Stimulated activated naive CD8-positive, alpha-beta T cell treated with anti-CD3 and anti-CD28 coated beads, Interleukin-15, amount 100 ng/mL, for 72 hours (primary cell): Measurements from ENCODE around the gene SMIM10L2A.
"Not testable (repeated sequence)": the region's sequence is repeated elsewhere in the genome, so short reads cannot be mapped to it uniquely, and the experiment has no call there.

Experiments
- ATAC-seq: fragments of 150-1000 bp; cut with Tn5 transposase; 2 replicates; pipeline ENCODE4 v1.10.0; 2021; ENCODE audit warnings: mild to moderate bottlenecking, moderate library complexity
- DNase-seq, 2 donors: peaks; one replicate each; pipeline ENCODE4 v3.0.0; 2021 to 2022
- H3K27ac Mint-ChIP-seq, 2 donors: one replicate each; pipeline ENCODE4 v1.8.0; 2022; ENCODE audit warnings: mild to moderate bottlenecking in 2 of 2, mixed read lengths in 2 of 2, moderate library complexity in 2 of 2
- H3K27me3 Mint-ChIP-seq: one replicate; pipeline ENCODE4 v1.8.0; 2022; ENCODE audit warnings: mixed read lengths
- H3K4me1 Mint-ChIP-seq: one replicate; pipeline ENCODE4 v1.8.0; 2022; ENCODE audit warnings: mild to moderate bottlenecking, mixed read lengths
- H3K4me3 Mint-ChIP-seq, 2 donors: one replicate each; pipeline ENCODE4 v1.8.0; 2022; ENCODE audit warnings: mild to moderate bottlenecking in 2 of 2, mixed read lengths in 2 of 2, moderate library complexity in 1 of 2
- H3K9me3 Mint-ChIP-seq, 2 donors: one replicate each; pipeline ENCODE4 v1.8.0; 2022; ENCODE audit warnings: mixed read lengths in 2 of 2

SMIM10L2A gene

DNA sequence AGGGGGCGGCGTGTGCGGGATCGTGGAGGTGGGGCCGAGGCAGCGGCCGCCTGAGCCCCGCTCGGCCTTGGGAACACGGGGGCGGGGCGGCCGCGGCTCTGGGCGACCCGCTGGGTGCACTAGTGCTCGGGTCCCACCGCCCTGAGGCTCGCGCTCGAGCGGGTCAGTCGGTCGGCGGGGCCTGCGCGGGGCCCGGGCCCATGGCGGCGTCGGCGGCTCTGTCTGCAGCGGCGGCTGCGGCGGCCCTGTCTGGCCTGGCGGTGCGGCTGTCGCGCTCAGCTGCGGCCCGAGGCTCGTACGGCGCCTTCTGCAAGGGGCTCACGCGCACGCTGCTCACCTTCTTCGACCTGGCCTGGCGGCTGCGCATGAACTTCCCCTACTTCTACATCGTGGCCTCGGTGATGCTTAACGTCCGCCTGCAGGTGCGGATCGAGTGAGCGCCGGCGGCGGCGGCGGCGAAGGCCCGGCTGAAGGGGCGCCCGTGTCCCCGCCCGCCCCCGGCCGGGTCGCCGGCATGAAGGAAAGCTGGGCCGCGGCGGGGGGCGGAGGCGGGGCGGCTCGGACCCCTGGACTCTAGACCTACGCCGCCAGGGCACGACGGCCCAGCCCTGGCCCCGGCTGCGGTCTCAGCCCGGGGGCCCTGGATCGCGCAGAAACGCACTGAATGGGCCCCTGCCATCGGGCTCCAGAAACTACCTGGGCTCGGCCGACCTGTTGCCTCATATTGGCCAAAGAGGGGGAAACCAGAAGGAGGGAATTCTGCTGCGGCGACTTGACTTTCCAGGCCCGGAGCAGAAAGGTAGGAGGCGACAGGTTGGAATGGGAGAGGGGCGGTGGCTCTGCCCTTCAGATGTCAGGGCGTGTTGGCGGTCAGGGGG is at the start of gene SMIM10L2A:
Gene SMIM10L2A (plus strand): TSS at position 13 of the 878 bp plus-strand sequence. CDS start 188 bp downstream, at position 201.
- Mint-ChIP-seq H3K4me3 (peak within 1 kb of the TSS; percentile 66 to 71), H3K4me1 (peaks cover 10% of the 10 kb centered on the region), H3K9me3 (no peaks in the 10 kb centered on the region), H3K27me3 (no peaks in the 10 kb centered on the region), H3K27ac (no peak within 1 kb of the TSS)
- ATAC-seq = peak; percentile 70
- DNase-seq = peak; percentile 28 to 38

DNA sequence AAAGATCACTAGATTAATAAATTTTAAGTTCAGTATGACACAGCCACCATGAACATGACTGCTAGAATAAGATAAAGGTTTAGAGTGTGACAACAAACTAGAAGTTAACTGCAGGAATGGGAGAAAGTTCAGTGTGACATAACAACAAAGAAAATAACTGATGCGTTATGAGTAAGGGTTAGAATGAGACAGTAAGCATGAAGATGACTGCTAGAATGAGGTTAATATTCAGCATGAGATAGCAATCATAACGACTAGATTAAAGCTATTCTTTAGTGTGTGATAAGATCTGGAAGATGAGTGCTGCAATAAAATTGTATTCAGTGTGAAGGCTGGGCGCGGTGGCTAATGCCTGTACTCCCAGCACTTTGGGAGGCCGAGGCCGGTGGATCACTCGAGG is 48.4 kb upstream of the SMIM10L2A start:
- Mint-ChIP-seq H3K27me3 (no peaks in the 10 kb centered on the region), H3K27ac (no peak overlapping the region), H3K4me1 (peaks cover 6% of the 10 kb centered on the region), H3K4me3 (no peak overlapping the region), H3K9me3 (peaks cover 4 to 13% of the 10 kb centered on the region in 2 donors)
- ATAC-seq (no peak), DNase-seq (no peak)

DNA sequence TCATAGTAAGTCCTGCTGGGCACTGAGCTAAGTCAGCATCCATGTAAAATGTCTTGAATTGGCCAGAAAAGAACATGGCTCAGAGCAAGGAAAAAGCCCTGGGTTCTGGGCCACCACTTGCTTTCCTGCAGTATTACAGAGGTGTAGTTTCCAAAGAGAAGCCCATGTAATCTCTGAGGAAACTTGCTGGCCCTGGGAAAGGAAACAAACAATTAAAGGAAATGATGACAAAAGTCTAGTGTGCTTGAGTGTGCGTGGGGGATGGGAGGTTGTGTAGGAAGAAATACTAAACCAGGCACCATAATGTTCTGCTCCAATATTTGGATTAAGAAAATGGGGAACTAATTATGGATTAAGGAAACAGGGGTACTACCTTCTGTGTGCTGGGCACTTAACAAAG is 39.5 kb upstream of the SMIM10L2A start:
- ATAC-seq = no peak
- no peak overlapping the region for H3K27ac Mint-ChIP-seq

DNA sequence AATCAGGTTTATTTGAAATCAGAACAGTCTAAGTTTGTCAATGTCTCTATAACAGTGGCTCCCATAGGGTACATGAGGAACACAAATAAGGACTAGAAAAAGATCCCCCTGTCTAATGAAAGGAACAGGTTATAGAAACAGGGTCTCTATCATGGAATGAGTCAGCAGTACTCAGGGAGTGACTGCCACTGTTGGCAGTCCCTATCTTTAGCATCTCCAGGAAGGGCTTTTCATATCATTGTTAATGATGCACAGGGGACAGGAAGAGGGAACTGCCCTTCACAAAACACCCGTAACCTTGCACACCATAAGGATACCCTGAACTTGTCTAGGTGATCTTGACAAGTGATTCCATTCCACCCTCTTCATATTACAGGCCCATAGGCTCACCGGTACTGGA is 38.5 kb upstream of the SMIM10L2A start:
- no peaks in the 10 kb centered on the region for H3K9me3 Mint-ChIP-seq
- peaks cover 39% of the 10 kb centered on the region for H3K4me1 Mint-ChIP-seq
- H3K27me3 Mint-ChIP-seq = no peaks in the 10 kb centered on the region
- H3K4me3 Mint-ChIP-seq = peak overlapping the region; percentile 50 to 62
- ATAC-seq = peak; percentile 21
- H3K27ac Mint-ChIP-seq = peak overlapping the region; percentile 82 to 88
- DNase-seq = no peak

More for the DNA sequence above, 39.5 kb upstream of the SMIM10L2A start:
- no peaks in the 10 kb centered on the region for H3K27me3 Mint-ChIP-seq
- DNase-seq = no peak
- H3K4me1 Mint-ChIP-seq = peaks cover 39% of the 10 kb centered on the region
- no peak overlapping the region for H3K4me3 Mint-ChIP-seq
- no peaks in the 10 kb centered on the region for H3K9me3 Mint-ChIP-seq

DNA sequence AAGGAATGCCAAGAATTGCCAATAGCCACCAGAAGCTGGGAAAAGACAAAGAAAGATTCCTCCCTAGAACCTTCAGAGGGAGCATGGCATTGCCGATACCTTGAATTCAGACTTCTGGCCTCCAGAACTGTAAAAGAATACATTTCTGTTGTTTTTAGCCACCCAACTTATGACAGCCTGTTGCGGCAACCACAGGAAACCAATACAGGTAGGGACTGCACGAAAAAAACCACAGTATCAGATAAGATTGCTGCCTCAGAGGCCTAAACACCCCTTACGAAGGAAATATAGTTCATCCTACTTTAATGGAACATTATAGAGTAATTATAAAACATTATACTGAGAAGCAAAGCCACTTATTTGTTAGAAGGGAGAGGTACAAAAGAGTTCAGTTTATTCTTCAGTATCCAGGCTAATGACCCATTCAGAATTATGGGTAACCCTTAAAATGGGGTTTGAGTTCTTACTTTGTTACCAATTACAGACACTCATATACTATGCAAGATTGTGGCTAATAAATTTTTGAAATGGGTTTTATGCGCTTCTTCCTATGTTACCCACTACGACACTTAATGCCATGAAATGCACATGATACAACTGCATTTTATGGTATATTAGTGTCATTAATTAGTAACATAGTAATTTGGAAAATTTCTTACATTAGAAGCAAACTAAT is 37.4 kb upstream of the SMIM10L2A start:
- Mint-ChIP-seq H3K27ac (peak overlapping the region in 1 of 2 donors; percentile 94), H3K4me3 (peak overlapping the region; percentile 62 to 77)

DNA sequence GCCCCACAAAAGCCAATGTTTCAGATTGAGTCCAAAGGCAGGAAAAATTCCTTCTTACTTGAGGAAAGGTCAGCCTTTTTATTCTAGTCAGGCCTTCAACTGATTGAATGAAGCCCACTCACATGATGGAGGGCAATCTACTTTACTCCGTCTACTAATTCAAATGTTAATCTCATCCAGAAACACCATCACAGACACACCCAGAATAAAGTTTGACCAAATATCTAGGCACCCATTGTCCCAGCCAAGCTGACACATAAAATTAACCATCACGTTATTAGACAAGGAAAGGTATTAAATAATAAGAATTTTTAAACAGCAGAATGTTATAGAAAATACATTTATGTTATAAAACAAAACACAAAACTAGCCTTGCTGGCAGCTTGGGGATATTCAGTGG is 32.9 kb upstream of the SMIM10L2A start:
- H3K27me3 Mint-ChIP-seq = no peaks in the 10 kb centered on the region
- H3K4me1 Mint-ChIP-seq = peaks cover 20% of the 10 kb centered on the region
- H3K27ac Mint-ChIP-seq = no peak overlapping the region
- ATAC-seq (no peak), DNase-seq (no peak)
- H3K9me3 Mint-ChIP-seq = no peaks in the 10 kb centered on the region
- H3K4me3 Mint-ChIP-seq = no peak overlapping the region

More for the DNA sequence above, 37.4 kb upstream of the SMIM10L2A start:
- Mint-ChIP-seq H3K27me3 (no peaks in the 10 kb centered on the region), H3K9me3 (no peaks in the 10 kb centered on the region), H3K4me1 (peaks cover 34% of the 10 kb centered on the region)
- DNase-seq (peak; percentile 16 to 20), ATAC-seq (peak; percentile 98)

DNA sequence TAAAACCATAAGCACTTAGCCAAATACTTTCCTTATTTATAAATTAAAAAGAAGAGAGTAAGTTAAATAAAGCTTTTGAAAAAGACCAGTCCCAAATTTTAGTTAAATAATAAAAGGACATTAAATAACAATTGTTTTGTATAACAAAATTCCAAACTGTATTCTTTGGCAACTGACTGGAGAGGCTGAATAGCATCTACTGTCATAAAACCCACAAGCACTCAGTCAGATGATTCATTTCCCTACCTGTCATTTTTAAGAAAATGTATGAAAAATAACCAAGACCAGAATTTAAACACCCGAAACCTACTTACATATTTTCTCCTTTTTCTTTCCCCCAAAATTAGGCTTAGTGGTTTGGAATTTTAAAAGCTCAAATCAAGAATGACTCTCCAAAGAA is 32.5 kb upstream of the SMIM10L2A start:
- peak overlapping the region; percentile 26 to 44 for H3K4me3 Mint-ChIP-seq
- no peak overlapping the region for H3K27ac Mint-ChIP-seq
- H3K4me1 Mint-ChIP-seq = peaks cover 16% of the 10 kb centered on the region
- ATAC-seq = no peak
- H3K27me3 Mint-ChIP-seq = no peaks in the 10 kb centered on the region
- DNase-seq = no peak
- no peaks in the 10 kb centered on the region for H3K9me3 Mint-ChIP-seq

DNA sequence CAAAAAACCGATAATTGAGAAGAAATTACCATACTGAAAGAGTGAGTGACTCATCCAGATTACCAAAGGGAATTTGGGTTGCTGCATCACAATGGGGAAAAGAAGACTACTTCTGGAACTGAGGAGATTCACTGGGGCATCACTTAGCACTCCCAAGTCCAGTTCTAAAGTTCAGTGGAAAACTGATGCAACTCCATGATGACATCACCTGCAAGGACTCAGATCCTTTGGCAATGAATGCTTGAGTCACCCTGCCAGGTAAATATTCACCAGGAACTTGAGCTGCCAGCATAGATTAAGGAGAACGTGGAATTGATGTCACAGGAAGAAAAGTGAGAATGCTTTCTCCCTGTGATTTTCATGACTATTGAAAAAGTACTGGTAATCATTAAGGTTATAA is 32.0 kb upstream of the SMIM10L2A start:
- Mint-ChIP-seq H3K4me3 (peak overlapping the region in 1 of 2 donors; percentile 44), H3K4me1 (peaks cover 15% of the 10 kb centered on the region), H3K27ac (peak overlapping the region in 1 of 2 donors; percentile 33), H3K9me3 (no peaks in the 10 kb centered on the region), H3K27me3 (no peaks in the 10 kb centered on the region)
- DNase-seq (no peak), ATAC-seq (no peak)

DNA sequence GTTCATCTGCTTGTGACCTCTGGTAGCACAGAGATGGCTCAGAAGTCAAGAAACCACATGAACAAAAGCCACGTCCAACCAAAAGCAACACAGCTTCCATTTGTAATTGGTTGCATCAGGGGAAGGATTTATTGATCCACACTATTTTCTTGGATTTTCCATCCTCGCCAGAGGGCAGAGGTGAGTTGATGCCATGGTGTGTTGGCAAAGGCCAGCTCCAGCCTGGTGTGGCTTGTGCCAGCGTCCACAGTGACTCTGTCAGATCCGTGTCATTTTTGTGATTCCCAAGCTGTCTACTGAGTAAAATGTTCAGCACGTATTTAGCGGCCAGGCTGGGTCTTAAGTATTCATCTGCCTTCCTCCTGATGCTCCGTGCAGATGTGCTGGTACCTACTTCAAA is 30.0 kb upstream of the SMIM10L2A start:
- no peak for ATAC-seq
- Mint-ChIP-seq H3K9me3 (no peaks in the 10 kb centered on the region), H3K4me1 (peaks cover 15% of the 10 kb centered on the region), H3K27me3 (no peaks in the 10 kb centered on the region), H3K27ac (no peak overlapping the region), H3K4me3 (no peak overlapping the region)
- DNase-seq = no peak

DNA sequence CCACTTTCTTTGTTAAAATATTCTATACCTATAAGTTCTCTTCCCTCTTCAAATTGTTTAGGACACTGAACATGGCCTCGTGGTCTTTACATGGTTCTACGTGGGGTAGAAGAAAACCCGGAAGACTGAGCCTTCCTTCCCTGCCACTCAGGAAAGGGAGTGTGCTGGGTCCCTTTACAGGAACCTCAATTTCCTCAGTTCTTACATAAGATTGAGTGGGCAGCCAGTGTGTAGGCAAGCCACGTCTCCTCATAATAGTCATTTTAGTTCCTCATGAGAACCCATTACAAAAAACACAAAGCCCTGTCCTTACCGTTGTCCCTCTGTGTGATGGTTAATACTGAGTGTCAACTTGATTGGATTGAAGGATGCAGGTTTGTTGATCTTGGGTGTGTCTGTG is 28.7 kb upstream of the SMIM10L2A start:
- Mint-ChIP-seq H3K4me3 (no peak overlapping the region), H3K4me1 (peaks cover 15% of the 10 kb centered on the region), H3K9me3 (no peaks in the 10 kb centered on the region), H3K27me3 (no peaks in the 10 kb centered on the region), H3K27ac (peak overlapping the region in 1 of 2 donors; percentile 54)
- no peak for DNase-seq
- no peak for ATAC-seq

DNA sequence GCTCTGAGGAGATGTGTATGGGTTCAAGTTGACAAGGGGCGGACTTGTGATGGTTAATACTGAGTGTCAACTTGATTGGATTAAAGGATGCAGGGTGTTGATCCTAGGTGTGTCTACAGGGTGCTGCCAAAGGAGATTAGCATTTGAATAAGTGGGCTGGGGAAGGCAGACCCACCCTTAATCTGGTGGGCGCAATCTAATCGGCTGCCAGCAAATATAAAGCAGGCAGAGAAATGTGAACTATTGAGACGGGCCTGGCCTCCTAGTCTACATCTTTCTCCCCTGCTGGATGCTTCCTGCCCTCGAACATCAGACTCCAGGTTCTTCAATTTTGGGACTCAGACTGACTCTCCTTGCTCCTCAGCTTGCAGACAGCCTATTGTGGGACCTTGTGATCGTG is 26.7 kb upstream of the SMIM10L2A start:
- ATAC-seq = no peak
- no peak overlapping the region for H3K27ac Mint-ChIP-seq
- H3K4me3 Mint-ChIP-seq = no peak overlapping the region
- H3K27me3 Mint-ChIP-seq = no peaks in the 10 kb centered on the region
- DNase-seq = no peak
- H3K9me3 Mint-ChIP-seq = no peaks in the 10 kb centered on the region
- H3K4me1 Mint-ChIP-seq = peaks cover 7% of the 10 kb centered on the region

DNA sequence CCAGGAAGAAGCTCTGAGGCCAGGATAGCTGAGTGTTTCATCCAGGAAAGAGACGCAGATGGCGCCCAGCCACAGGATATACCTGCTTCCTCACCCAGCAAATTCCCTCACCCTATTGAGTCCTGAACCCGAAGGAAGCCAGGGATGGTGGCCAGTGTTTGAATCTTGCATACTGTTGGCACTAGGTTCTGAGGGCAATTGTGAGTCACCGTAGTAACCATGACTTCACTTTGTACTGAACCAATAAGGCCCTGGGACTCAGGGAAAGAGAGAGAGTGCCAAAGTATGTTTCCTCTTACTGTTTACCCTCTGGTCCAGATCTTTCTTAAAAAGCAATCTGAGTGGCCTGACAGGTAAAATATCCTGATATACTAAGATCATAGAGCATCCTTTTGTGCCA is 25.6 kb upstream of the SMIM10L2A start:
- H3K27me3 Mint-ChIP-seq = no peaks in the 10 kb centered on the region
- no peak overlapping the region for H3K4me3 Mint-ChIP-seq
- ATAC-seq (peak; percentile 71), DNase-seq (no peak)
- no peak overlapping the region for H3K27ac Mint-ChIP-seq
- no peaks in the 10 kb centered on the region for H3K9me3 Mint-ChIP-seq
- H3K4me1 Mint-ChIP-seq = peaks cover 2% of the 10 kb centered on the region

DNA sequence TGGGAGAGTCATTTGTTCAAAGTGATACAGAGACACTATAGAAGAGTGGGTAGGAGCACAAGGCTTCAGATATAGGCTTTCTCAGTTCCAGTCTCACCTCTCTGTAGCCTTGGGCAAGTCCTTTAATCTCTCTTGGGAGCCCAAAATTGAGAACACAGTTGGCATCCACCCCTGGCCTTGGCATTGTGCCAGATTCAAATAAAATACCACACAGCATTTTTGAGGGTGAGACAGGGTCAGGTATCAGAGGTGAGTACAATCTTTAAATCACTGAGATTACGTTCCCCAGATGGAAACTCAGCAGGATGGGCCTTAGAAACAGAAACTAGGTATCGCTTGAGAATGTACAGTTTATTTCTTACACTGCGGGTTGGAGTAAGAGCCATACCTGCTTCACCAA is 25.2 kb upstream of the SMIM10L2A start:
- H3K9me3 Mint-ChIP-seq = no peaks in the 10 kb centered on the region
- peak; percentile 39 for ATAC-seq
- H3K4me1 Mint-ChIP-seq = peaks cover 6% of the 10 kb centered on the region
- no peak for DNase-seq
- H3K4me3 Mint-ChIP-seq = no peak overlapping the region
- no peaks in the 10 kb centered on the region for H3K27me3 Mint-ChIP-seq
- H3K27ac Mint-ChIP-seq = no peak overlapping the region

DNA sequence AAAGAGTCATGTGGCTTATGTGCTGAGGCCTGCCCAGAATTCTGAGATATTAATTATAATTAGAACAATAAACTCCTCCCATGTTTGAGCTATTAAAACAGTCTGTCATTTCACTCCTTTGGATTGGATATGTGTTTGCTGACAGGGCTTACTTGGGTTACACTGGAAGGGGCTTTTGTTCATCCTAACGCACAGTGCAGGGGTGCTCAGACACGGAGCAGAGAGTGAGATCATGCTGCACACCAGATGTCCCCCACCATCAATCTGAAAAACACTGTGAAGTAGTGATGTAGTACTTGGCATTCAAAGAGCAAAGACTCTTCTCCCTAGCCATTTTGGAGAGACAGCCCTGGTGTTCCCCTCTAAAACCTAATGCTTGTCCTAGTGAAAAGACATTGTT is 24.1 kb upstream of the SMIM10L2A start:
- DNase-seq = no peak
- H3K27me3 Mint-ChIP-seq = no peaks in the 10 kb centered on the region
- no peaks in the 10 kb centered on the region for H3K9me3 Mint-ChIP-seq
- H3K4me3 Mint-ChIP-seq = no peak overlapping the region
- ATAC-seq = no peak
- peaks cover 11% of the 10 kb centered on the region for H3K4me1 Mint-ChIP-seq
- H3K27ac Mint-ChIP-seq = no peak overlapping the region

DNA sequence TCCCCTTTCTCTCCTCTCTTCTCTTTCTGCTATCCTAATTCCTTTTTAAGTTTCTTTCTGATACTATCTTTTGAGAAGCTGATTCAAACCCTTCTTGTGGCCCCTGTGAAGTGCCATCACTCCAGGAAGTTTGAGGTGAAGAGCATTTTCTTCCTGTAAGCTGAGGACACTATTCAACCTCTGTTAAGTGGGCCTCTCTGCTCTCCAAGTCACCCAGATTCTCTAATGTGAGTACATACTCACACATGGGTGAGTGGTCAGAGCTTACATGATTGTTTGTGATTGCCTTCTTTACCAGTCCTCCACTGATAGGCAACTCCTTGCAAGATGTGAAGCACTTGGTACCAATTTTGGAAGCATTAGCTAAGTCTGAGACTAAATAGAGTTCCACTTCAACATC is 18.4 kb upstream of the SMIM10L2A start:
- peaks cover 20% of the 10 kb centered on the region for H3K4me1 Mint-ChIP-seq
- H3K9me3 Mint-ChIP-seq = no peaks in the 10 kb centered on the region
- H3K27me3 Mint-ChIP-seq = no peaks in the 10 kb centered on the region
- no peak for DNase-seq
- peak; percentile 72 for ATAC-seq
- H3K27ac Mint-ChIP-seq = peak overlapping the region; percentile 61 to 93
- peak overlapping the region in 1 of 2 donors; percentile 12 for H3K4me3 Mint-ChIP-seq

DNA sequence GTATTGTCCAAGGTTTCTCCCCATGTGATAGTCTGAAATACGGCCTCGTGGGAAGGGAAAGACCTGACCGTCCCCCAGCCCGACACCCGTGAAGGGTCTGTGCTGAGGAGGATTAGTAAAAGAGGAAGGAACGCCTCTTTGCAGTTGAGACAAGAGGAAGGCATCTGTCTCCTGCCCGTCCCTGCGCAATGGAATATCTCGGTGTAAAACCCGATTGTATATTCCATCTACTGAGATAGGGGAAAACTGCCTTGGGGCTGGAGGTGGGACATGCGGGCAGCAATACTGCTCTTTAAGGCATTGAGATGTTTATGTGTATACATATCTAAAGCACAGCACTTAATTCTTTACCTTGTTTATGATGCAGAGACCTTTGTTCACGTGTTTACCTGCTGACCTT is 15.3 kb upstream of the SMIM10L2A start:
- ATAC-seq, H3K9me3 Mint-ChIP-seq, H3K27ac Mint-ChIP-seq, DNase-seq, H3K4me3 Mint-ChIP-seq, H3K27me3 Mint-ChIP-seq: not testable (repeated sequence)
- peaks cover 24% of the 10 kb centered on the region for H3K4me1 Mint-ChIP-seq
